Muscle of leg (tissue), 11 donors: Measurements from ENCODE around the gene FAM118A. TPM values are rescaled to one million over a fixed set of nuclear protein-coding genes. Genes with fewer than 3 reads are reported as not detected.

Source experiments
- DNase-seq: peaks from one replicate; pipeline ENCODE4 v3.0.0; 2013
- H3K27ac ChIP-seq: one replicate; pipeline ENCODE4 v1.5.1; 2013; ENCODE audit warnings: mild to moderate bottlenecking, low read length, control low read depth
- H3K27me3 ChIP-seq: one replicate; pipeline ENCODE4 v1.6.1; 2013; ENCODE audit warnings: low read length; ENCODE audit not compliant: control insufficient read depth, insufficient read depth
- H3K36me3 ChIP-seq: one replicate; pipeline ENCODE4 v1.6.1; 2013; ENCODE audit warnings: low read length; ENCODE audit not compliant: control insufficient read depth, insufficient read depth
- H3K4me1 ChIP-seq: one replicate; pipeline ENCODE4 v1.6.1; 2013; ENCODE audit warnings: low read length; ENCODE audit not compliant: control insufficient read depth, insufficient read depth
- H3K4me3 ChIP-seq: one replicate; pipeline ENCODE4 v1.5.1; 2013; ENCODE audit warnings: low read length, control low read depth
- H3K9me3 ChIP-seq: replicated peaks from 2 replicates; pipeline ENCODE4 v1.6.1; 2013; ENCODE audit warnings: low read depth, low read length; ENCODE audit not compliant: control insufficient read depth
- WGBS: methylation state at CpG from one replicate; pipeline ENCODE4 v1.1.5; 2013; ENCODE audit warnings: missing lambda C conversion rate; ENCODE audit not compliant: insufficient coverage; 5-methylcytosine and 5-hydroxymethylcytosine counted together
- polyA plus RNA-seq, 8 donors: library from polyadenylated mRNA; unstranded; fragments of 120-200 nt; gene quantifications; one replicate each; pipeline versions ENCODE4 v1.2.1 to v1.2.3, GENCODE V29; 2013; ENCODE audit warnings: inconsistent platforms in 1 of 8, low replicate concordance in 1 of 8; ENCODE audit not compliant: insufficient read length in 8 of 8, insufficient read depth in 1 of 8
- total RNA-seq: library from RNA; stranded (reverse); fragments of 120-200 nt; gene quantifications from one replicate; pipeline ENCODE4 v1.2.4, GENCODE V29; 2013

Gene FAM118A
- total and polyA plus RNA-seq, 9 donors, result 13.4 to 30.0 (median 18.5) TPM

- Histone ChIP-seq H3K4me3 (no peak overlapping the region), H3K36me3 (no peaks in the 10 kb centered on the region), H3K4me1 (peaks cover 12% of the 10 kb centered on the region), H3K9me3 (no peaks in the 10 kb centered on the region), H3K27me3 (peaks cover 22% of the 10 kb centered on the region), H3K27ac (no peak overlapping the region)
- no peak for DNase-seq
- no CpG with 5 or more reads among the region's 3 CpGs for WGBS
Measured at GRCh38 chr22:45281010-45281409, 28.7 kb upstream of the FAM118A start.

DNA sequence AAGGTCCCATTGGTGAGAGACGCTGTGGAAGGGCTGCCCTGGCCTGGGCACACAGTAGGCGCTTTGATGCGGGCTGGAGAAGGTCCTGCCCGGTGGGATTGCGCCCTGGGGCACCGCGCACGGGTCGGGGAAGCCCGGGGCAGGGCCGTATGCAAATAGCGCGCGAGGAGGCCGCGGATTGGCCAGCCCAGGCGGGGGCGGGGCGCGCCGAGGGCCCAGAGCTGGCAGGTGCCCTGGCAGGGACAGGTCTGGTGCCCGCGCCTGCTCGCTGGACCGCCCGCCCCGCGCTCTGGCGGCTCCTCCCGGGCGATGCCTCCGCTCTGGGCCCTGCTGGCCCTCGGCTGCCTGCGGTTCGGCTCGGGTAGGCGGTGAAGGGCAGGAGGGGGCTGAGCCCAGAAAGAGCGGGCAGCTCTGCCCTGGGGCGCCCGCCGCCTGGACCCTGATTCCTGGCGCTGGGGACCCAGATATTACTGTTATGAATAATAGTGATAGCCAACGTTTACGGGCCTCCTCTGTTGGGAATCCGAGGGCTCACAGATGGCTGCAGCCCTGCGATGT, 24.9 kb upstream of the FAM118A start, which contains the start of gene UPK3A:
Gene UPK3A, plus strand, starts transcription at position 245 of the 558 bp plus-strand sequence. Its CDS starts 65 bp downstream, at position 310.
- no peak within 1 kb of the TSS for H3K27ac ChIP-seq
- H3K4me3 ChIP-seq, result no peak within 1 kb of the TSS
- H3K36me3 ChIP-seq, result no peaks in the 10 kb centered on the region
- peaks cover 6% of the 10 kb centered on the region for H3K4me1 ChIP-seq
- peaks cover 30% of the 10 kb centered on the region for H3K27me3 ChIP-seq
- H3K9me3 ChIP-seq, result no peaks in the 10 kb centered on the region
- WGBS, result 1% methylated on average over 46 of the region's 46 CpGs
- no peak for DNase-seq

DNA sequence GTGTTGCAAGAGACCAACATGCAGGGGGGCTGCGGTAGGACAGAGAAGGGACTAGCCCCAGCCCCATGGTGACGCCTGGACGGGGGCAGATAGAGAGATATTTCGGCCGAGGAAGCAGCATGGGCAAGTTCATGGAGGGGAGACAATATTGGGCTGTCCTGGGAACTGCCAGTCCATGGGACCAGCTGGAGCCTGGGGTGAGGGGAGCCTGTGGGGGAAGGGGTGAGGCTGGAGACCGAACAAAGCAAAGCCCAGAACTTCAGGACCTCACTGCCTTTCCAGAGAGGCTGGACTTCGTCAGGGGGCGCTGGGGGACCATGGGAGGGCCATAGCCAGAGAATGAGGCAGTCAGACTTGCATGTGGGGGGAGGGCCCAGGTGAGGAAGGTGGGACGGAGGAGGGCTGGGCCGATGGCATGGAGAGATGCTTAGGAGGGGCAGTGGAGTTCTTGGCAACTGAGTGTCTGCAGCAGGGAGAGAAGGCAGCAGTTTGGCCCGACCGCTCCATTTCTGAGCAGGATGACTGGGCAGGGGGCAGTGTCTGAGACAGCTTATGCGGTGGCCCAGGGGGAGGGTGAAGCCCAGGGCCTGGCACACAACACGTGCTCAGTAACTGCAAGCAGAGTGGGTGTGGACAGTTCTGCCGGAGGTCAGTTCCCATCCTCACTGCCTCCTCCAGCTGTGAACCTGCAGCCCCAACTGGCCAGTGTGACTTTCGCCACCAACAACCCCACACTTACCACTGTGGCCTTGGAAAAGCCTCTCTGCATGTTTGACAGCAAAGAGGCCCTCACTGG, 24.3 kb upstream of the FAM118A start:
- H3K4me3 ChIP-seq, result no peak overlapping the region
- peaks cover 36% of the 10 kb centered on the region for H3K27me3 ChIP-seq
- H3K36me3 ChIP-seq, result no peaks in the 10 kb centered on the region
- 23% methylated on average over 16 of the region's 16 CpGs for WGBS
- no peaks in the 10 kb centered on the region for H3K9me3 ChIP-seq
- H3K4me1 ChIP-seq, result peaks cover 10% of the 10 kb centered on the region
- no peak for DNase-seq
- no peak overlapping the region for H3K27ac ChIP-seq

- no peaks in the 10 kb centered on the region for H3K9me3 ChIP-seq
- DNase-seq, result no peak
- H3K4me1 ChIP-seq, result peaks cover 16% of the 10 kb centered on the region
- 68% methylated on average over 11 of the region's 12 CpGs for WGBS
- no peak overlapping the region for H3K4me3 ChIP-seq
- no peaks in the 10 kb centered on the region for H3K36me3 ChIP-seq
- H3K27ac ChIP-seq, result no peak overlapping the region
- peaks cover 36% of the 10 kb centered on the region for H3K27me3 ChIP-seq
Measured at GRCh38 chr22:45286854-45287551, 22.7 kb upstream of the FAM118A start.

GRCh38 chr22:45290410-45290936, 19.3 kb upstream of the FAM118A start:
- Histone ChIP-seq H3K4me3 (no peak overlapping the region), H3K27ac (no peak overlapping the region), H3K27me3 (peaks cover 28% of the 10 kb centered on the region), H3K4me1 (peaks cover 10% of the 10 kb centered on the region), H3K36me3 (no peaks in the 10 kb centered on the region), H3K9me3 (no peaks in the 10 kb centered on the region)
- no peak for DNase-seq
- WGBS, result 36% methylated on average over 15 of the region's 18 CpGs

- DNase-seq, result no peak
- Histone ChIP-seq H3K27me3 (peaks cover 20% of the 10 kb centered on the region), H3K36me3 (no peaks in the 10 kb centered on the region), H3K9me3 (no peaks in the 10 kb centered on the region), H3K4me3 (no peak overlapping the region), H3K27ac (no peak overlapping the region), H3K4me1 (peaks cover 10% of the 10 kb centered on the region)
- WGBS, result 88% methylated on average over 6 of the region's 8 CpGs
Measured at GRCh38 chr22:45291061-45291930, 18.4 kb upstream of the FAM118A start.

DNA sequence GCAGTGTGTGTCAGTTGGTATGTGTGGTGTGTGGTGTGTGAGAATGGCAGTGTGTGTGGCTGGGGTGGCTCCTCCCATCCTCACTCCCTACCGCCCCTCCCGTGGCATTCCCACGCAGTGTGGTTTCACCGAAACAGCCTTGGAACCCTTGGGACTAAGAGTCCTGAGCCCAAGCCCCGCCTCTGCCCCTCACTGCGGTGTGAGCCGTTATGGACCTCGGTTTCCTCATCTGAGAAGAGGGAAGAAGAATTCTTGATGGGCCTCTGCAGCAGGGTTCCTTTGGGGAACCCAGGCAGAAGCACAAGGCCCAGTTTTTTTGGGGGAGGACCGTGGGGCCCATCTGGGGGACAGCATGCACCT, 17.8 kb upstream of the FAM118A start:
- Histone ChIP-seq H3K27ac (no peak overlapping the region), H3K4me1 (peaks cover 10% of the 10 kb centered on the region), H3K4me3 (no peak overlapping the region), H3K27me3 (peaks cover 18% of the 10 kb centered on the region), H3K36me3 (no peaks in the 10 kb centered on the region), H3K9me3 (no peaks in the 10 kb centered on the region)
- WGBS, result 60% methylated on average over 3 of the region's 9 CpGs
- DNase-seq, result no peak

- Histone ChIP-seq H3K9me3 (no peaks in the 10 kb centered on the region), H3K36me3 (no peaks in the 10 kb centered on the region), H3K27ac (no peak overlapping the region), H3K4me1 (peaks cover 10% of the 10 kb centered on the region), H3K4me3 (no peak overlapping the region), H3K27me3 (peaks cover 15% of the 10 kb centered on the region)
- WGBS, result 18% methylated on average over 13 of the region's 23 CpGs
- DNase-seq, result no peak
Measured at GRCh38 chr22:45292731-45293442, 16.8 kb upstream of the FAM118A start.

- peaks cover 15% of the 10 kb centered on the region for H3K27me3 ChIP-seq
- DNase-seq, result no peak
- H3K4me1 ChIP-seq, result peaks cover 10% of the 10 kb centered on the region
- 92% methylated on average over 4 of the region's 6 CpGs for WGBS
- H3K36me3 ChIP-seq, result no peaks in the 10 kb centered on the region
- H3K9me3 ChIP-seq, result no peaks in the 10 kb centered on the region
- H3K4me3 ChIP-seq, result no peak overlapping the region
- H3K27ac ChIP-seq, result no peak overlapping the region
Measured at GRCh38 chr22:45294030-45294429, 15.7 kb upstream of the FAM118A start.
